Measurements from ENCODE around the gene STARD7.

DNA sequence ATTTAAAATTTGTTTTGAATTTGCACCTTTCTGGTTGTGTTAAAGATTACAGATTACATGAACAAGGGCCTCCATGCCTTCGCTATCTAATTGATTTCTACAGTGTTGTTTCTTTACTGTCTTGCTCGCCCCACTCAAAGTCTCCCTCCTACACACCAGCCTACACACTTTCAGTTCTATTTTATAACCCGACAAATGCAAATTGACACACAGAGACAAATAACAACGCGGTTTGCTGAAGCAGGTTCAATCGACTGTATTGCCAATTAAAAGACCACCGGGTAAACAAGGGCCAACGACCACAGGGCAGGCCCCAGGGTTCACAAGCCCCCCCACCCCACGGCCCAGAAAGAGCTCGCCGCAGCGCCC, 869 bp downstream of the STARD7 start:
- TF ChIP-seq, protein P1, sequence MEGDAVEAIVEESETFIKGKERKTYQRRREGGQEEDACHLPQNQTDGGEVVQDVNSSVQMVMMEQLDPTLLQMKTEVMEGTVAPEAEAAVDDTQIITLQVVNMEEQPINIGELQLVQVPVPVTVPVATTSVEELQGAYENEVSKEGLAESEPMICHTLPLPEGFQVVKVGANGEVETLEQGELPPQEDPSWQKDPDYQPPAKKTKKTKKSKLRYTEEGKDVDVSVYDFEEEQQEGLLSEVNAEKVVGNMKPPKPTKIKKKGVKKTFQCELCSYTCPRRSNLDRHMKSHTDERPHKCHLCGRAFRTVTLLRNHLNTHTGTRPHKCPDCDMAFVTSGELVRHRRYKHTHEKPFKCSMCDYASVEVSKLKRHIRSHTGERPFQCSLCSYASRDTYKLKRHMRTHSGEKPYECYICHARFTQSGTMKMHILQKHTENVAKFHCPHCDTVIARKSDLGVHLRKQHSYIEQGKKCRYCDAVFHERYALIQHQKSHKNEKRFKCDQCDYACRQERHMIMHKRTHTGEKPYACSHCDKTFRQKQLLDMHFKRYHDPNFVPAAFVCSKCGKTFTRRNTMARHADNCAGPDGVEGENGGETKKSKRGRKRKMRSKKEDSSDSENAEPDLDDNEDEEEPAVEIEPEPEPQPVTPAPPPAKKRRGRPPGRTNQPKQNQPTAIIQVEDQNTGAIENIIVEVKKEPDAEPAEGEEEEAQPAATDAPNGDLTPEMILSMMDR (IDR thresholded peaks at IDR 0.05; ENCODE audit: low read depth, low read length), result no peak
- TF ChIP-seq EZH2phosphoT487 (IDR thresholded peaks at IDR 0.05; ENCODE audit: low read depth), result no peak

Data from OCI-LY3 (cell line).